Measurements from ENCODE around the gene KMO.

The KMO gene

GRCh38 chr1:241622669-241623068, 90.5 kb downstream of the KMO start:
- in situ Hi-C loops (cut with MboI; ENCODE audit: low sequenced_read_pairs): no loop called here

GRCh38 chr1:241624935-241625334, 92.8 kb downstream of the KMO start:
- in situ Hi-C loops (cut with MboI; ENCODE audit: low sequenced_read_pairs): loop anchor here (25.0 kb wide), 1 partner anchor 212 kb away; the partner anchor contains the start of gene EXO1

- in situ Hi-C loops (cut with MboI; ENCODE audit: low sequenced_read_pairs): loop anchor here (25.0 kb wide), 1 partner anchor 210 kb away; the partner anchor contains the start of gene EXO1
Measured at GRCh38 chr1:241627453-241628259, 95.5 kb downstream of the KMO start.

GRCh38 chr1:241630005-241630404, 97.8 kb downstream of the KMO start:
- in situ Hi-C loops (cut with MboI; ENCODE audit: low sequenced_read_pairs): loop anchor here (25.0 kb wide), 1 partner anchor 207 kb away; the partner anchor contains the start of gene EXO1

GRCh38 chr1:241630476-241630875, 98.3 kb downstream of the KMO start:
- in situ Hi-C loops (cut with MboI; ENCODE audit: low sequenced_read_pairs): loop anchor here (25.0 kb wide), 1 partner anchor 207 kb away; the partner anchor contains the start of gene EXO1

GRCh38 chr1:241630899-241631298, 98.7 kb downstream of the KMO start:
- in situ Hi-C loops (cut with MboI; ENCODE audit: low sequenced_read_pairs): loop anchor here (25.0 kb wide), 1 partner anchor 206 kb away; the partner anchor contains the start of gene EXO1

- in situ Hi-C loops (cut with MboI; ENCODE audit: low sequenced_read_pairs): loop anchor here (25.0 kb wide), 1 partner anchor 206 kb away; the partner anchor contains the start of gene EXO1
Measured at GRCh38 chr1:241631674-241632073, 99.5 kb downstream of the KMO start.

GRCh38 chr1:241632987-241633386, 100.8 kb downstream of the KMO start:
- in situ Hi-C loops (cut with MboI; ENCODE audit: low sequenced_read_pairs): loop anchor here (25.0 kb wide), 1 partner anchor 204 kb away; the partner anchor contains the start of gene EXO1

GRCh38 chr1:241635556-241636152, 103.5 kb downstream of the KMO start:
- in situ Hi-C loops (cut with MboI; ENCODE audit: low sequenced_read_pairs): loop anchor here (25.0 kb wide), 1 partner anchor 202 kb away; the partner anchor contains the start of gene EXO1

GRCh38 chr1:241636291-241636690, 104.1 kb downstream of the KMO start:
- in situ Hi-C loops (cut with MboI; ENCODE audit: low sequenced_read_pairs): loop anchor here (25.0 kb wide), 1 partner anchor 201 kb away; the partner anchor contains the start of gene EXO1

GRCh38 chr1:241637046-241637590, 104.9 kb downstream of the KMO start:
- in situ Hi-C loops (cut with MboI; ENCODE audit: low sequenced_read_pairs): loop anchor here (25.0 kb wide), 1 partner anchor 200 kb away; the partner anchor contains the start of gene EXO1

- in situ Hi-C loops (cut with MboI; ENCODE audit: low sequenced_read_pairs): loop anchor here (25.0 kb wide), 1 partner anchor 200 kb away; the partner anchor contains the start of gene EXO1
Measured at GRCh38 chr1:241637604-241638003, 105.4 kb downstream of the KMO start.

- in situ Hi-C loops (cut with MboI; ENCODE audit: low sequenced_read_pairs): loop anchor here (25.0 kb wide), 1 partner anchor 199 kb away; the partner anchor contains the start of gene EXO1
Measured at GRCh38 chr1:241638099-241638682, 106.0 kb downstream of the KMO start.

GRCh38 chr1:241638909-241639622, 106.9 kb downstream of the KMO start:
- in situ Hi-C loops (cut with MboI; ENCODE audit: low sequenced_read_pairs): loop anchor here (25.0 kb wide), 1 partner anchor 198 kb away; the partner anchor contains the start of gene EXO1

GRCh38 chr1:241639623-241640148, 107.5 kb downstream of the KMO start:
- in situ Hi-C loops (cut with MboI; ENCODE audit: low sequenced_read_pairs): loop anchor here (25.0 kb wide), 1 partner anchor 198 kb away; the partner anchor contains the start of gene EXO1

GRCh38 chr1:241640149-241640866, 108.1 kb downstream of the KMO start, which contains the start of the genes CHML and OPN3:
Gene CHML (minus strand): TSS chr1:241640369. CDS start chr1:241635766, 4,603 bp downstream.
Gene OPN3 (minus strand): TSS chr1:241640369. CDS start chr1:241640254, 115 bp downstream.
- in situ Hi-C loops (cut with MboI; ENCODE audit: low sequenced_read_pairs): loop anchor here (25.0 kb wide), 1 partner anchor 197 kb away; the partner anchor contains the start of gene EXO1

GRCh38 chr1:241640867-241641622, 108.9 kb downstream of the KMO start:
- in situ Hi-C loops (cut with MboI; ENCODE audit: low sequenced_read_pairs): loop anchor here (25.0 kb wide), 1 partner anchor 196 kb away; the partner anchor contains the start of gene EXO1
